ENCODE data around the gene VCX2.
"Not testable (repeated sequence)": the region's sequence is repeated elsewhere in the genome, so short reads cannot be mapped to it uniquely, and the experiment has no call there.

The VCX2 gene

GRCh38 chrX:8171169-8171568, at the start of gene VCX2:
TSS of gene VCX2 (minus strand) at chrX:8171267. CDS start at chrX:8170643, 624 bp downstream.
- DNase-seq, result not testable (repeated sequence)

- no peak for DNase-seq
These were observed 33.9 kb upstream of the VCX2 start for GRCh38 chrX:8204943-8205342.

DNA sequence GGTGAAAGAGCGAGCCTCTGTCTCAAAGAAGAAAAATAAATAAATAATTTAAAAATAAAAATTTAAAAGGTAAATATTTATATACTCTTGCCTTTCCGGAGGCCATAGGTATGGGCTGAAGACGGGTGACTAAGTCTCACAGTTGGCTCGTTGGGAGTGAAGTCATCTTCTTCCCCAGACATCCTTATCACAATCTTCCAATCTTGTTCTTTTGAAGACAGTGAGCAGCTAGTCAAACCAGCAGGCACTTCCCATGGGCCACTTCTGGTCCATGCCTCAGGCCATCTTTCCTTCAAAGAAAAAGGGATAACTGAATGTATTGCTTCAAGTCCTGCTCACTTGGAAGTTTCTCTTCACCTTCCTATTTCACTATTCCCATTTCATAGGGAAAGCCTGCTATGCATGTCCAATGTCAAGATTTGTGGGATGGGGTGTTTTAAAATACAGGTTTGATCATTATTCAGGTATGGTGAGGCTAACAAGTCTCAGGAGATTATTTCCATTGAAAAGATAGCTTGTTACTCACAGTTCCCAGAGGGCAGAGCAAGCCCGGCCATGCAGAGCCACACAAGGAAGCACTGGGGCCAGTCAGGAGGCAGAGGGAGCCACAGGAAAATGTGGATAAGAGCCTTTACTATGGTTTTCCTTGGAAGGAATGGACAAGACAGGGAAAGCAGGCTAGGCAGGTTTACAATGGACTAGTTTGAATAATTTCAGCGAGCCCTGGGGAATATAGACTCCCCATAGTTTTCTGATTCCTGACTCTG, 33.3 kb upstream of the VCX2 start:
- no peak for DNase-seq

- no peak for DNase-seq
These were observed 30.8 kb upstream of the VCX2 start for GRCh38 chrX:8201896-8202331.

GRCh38 chrX:8196776-8197175, 25.7 kb upstream of the VCX2 start:
- no peak for DNase-seq

GRCh38 chrX:8194216-8194615, 23.1 kb upstream of the VCX2 start:
- DNase-seq, result no peak

- no peak for DNase-seq
These were observed 21.2 kb upstream of the VCX2 start for GRCh38 chrX:8192276-8192675.

GRCh38 chrX:8191022-8191421, 20.0 kb upstream of the VCX2 start:
- no peak for DNase-seq

DNA sequence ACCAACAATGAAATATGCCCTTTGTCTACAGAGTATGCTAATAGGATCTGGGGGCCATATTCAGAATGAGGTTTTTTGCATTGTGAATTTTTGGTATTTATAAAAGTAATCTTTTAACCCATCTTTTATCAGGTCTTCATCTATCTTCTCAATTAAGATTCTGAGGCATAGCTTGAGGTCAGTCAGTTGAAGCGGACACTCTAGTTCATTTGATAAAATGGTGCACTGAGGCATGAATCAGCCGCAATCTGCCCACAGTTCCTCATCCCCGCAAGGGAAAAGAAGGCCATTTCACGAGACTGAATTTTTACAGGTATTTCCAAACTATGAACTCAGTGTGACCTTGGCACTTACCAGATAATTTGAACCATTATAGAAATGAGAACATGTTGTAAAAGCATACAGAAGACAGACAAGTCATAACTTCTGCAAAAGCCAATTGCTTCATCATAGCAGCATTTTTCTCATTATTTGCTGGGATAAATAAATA, 19.3 kb upstream of the VCX2 start:
- DNase-seq, result no peak

DNA sequence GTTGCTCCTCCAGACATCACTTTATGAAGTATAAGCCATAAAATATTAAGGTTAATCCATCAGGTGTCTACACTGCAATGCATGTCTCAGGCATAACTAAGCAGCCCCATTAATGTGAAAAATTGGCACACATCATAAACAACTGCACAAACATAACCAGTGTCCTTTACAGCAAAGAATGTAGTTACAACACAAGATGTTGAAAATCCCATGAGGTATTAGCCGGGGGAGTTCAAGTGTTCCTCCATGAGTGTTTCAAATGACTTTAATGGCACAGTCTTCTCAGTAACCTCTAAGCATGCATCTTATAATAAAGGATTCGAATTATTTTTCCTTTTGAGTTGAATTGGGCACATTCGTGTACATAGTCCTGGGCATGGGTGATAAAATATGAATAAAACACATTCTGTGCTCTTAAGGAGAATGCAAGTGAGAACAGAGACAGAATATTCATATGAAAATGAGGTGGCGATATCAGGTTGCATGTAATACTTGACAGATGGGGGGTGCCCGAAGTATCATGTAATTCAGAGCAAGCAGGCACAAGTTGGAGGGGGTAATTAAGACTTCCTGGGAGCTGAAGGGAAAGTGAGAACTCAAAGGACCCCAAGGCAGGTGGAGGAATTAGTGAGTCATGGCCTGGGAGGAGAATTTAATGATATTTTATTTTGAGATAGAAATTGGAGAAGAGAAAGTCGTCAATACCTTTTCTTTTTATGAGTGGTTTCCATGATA, 18.2 kb upstream of the VCX2 start:
- DNase-seq, result no peak

DNA sequence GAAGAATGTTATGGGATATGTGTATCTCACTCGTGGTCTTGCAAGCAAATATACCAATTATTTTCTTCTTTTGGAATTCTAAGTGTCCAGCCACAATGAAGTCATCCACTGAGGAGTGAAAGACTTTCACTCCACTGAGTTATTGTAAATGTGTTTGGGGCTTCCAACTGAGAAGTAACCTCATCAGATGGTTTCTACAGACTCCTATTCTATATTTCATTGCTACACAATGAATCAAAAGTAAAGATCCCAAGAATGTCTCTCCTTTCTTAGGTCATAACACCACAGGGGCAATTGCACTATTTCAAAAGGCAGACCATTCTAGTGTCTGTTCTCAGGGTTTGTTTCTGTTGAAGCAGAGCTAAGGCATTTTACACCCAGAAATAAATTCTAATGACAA, 12.3 kb upstream of the VCX2 start:
- DNase-seq, result no peak

DNA sequence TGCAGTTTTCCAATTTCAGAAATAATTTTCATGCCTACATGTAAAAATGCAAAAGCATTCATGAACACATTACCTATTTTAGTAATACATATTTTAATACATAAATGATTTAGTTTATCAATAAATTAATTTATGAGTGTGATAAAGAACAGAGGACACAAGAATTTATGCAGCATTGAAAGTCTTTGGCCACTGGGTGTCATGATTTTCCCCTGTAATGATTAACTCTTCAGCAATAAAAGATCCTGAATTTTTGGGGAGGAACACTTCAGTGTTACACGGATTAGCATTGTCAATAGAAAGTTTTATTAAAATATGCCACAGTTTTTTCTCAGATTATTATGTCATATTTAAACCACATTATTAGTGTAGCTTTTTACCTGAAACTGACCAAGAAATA, 8.6 kb upstream of the VCX2 start:
- no peak for DNase-seq

DNA sequence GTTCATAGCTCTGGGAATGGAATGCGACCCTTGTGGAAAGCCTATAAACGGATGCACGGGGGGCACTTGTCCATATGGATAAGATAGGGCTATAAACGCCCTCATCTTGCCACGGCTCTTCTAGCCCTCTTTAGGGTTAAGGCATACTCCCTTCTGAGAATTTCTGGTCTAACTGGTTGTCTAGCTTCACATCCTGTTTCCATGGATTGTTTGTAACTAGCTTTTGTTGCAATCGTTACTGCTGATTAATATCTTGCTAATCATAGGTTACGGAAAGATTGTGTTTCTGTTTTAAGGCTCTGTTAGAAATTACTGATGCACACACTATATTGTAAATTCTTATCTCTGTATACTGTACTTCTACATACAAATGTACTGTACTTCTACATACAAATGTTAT, 17.1 kb downstream of the VCX2 start:
- DNase-seq, result not testable (repeated sequence)

GRCh38 chrX:8147226-8147625, 23.8 kb downstream of the VCX2 start:
- DNase-seq, result no peak

GRCh38 chrX:8144925-8145324, 26.1 kb downstream of the VCX2 start:
- DNase-seq, result no peak

- no peak for DNase-seq
These were observed 29.2 kb downstream of the VCX2 start for GRCh38 chrX:8141896-8142295.

DNA sequence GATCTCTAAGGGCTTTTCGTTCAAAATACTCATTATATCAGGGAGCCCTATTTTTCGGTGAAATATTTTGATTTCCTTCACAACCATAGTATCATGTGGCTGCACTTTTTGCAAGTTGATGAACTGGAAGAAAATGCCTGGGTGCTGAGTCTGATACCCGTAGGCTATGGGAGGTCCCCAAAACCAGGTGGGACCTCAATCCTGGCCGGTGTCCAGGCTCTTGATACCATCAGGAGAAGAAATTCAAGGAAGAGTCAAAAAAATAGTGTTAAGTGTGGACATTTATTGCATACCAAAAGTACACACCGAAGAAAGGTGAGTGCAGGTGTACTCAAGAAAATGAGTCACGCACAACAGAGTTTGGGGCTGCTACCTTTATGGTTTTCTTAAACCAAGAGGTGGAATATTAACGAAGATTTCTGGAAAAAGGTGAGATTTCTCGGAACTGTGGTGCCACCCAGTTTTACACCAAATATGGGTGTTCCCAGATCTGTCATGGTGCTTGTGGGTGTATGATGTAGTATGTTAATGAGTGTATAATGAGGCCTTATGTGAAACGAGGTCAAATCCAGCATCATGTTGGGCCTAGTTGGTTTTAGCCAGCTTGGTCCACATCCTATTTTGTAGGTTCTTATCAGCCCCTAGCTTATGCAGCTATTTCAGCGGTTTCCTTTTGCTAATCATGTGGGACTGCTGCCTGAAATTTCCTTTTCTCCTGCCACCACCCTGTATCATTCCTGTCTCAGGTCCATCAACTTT, 29.9 kb downstream of the VCX2 start:
- DNase-seq, result no peak

DNA sequence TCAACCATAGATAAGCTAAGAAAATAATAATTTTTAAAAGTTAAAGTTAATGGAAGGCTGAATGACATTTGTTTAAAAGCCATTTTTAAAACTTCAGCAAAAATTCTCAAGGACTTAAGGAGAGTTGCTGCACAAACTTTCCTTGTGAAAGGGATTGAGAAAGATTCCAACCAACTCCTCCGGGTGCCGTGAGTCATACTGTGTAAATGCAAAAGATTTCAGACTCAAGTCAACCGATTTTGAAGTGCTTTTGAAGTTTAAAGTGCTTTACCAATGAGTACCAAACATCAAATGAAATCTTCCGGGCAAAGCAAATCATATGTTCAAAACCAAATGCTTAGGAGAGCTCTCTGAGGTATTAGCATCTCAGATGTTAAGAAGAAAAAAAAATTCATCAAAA, 31.4 kb downstream of the VCX2 start:
- DNase-seq, result no peak

DNA sequence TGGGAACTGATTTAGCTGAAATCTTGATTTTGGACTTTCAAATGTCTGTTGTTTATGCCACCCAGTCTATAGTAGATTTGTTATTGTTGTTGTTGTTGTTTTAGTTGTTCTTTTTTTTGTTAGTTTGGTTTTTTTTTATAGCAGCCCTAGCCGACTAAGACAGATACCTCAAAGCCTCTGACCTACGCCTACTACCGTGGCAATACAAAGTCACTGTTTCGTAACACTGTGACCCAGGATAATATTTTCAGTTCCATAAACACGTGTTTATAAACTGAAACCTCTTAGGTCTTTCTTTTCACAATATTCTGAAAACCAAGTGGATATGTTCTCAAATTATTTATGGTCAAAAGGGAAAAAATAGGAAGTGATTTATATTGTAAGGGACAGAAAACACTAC, 32.8 kb downstream of the VCX2 start:
- DNase-seq, result no peak

GRCh38 chrX:8126648-8127047, 44.4 kb downstream of the VCX2 start:
- DNase-seq, result no peak

GRCh38 chrX:8126092-8126491, 45.0 kb downstream of the VCX2 start:
- no peak for DNase-seq

GRCh38 chrX:8125566-8125965, 45.5 kb downstream of the VCX2 start:
- DNase-seq, result no peak

GRCh38 chrX:8122538-8122937, 48.5 kb downstream of the VCX2 start:
- no peak for DNase-seq

GRCh38 chrX:8121391-8121790, 49.7 kb downstream of the VCX2 start:
- DNase-seq, result not testable (repeated sequence)
